ENCODE data around the gene KIFAP3.

GRCh38 chr1:169957884-169958283 lies 116.6 kb downstream of the KIFAP3 start:
- TF ChIP-seq CTCF (IDR thresholded peaks at IDR 0.05) (no peak), POLR2A (IDR thresholded peaks at IDR 0.05) (no peak), POLR2AphosphoS5 (IDR thresholded peaks at IDR 0.05; ENCODE audit: insufficient read depth in 1 of 2, low read depth in 1 of 2) (no peak)

Measured in vagina (tissue), 2 donors.